Superior temporal gyrus (tissue), 1 donor: Measurements from ENCODE around the gene HRNR.
"Not testable (repeated sequence)": the region's sequence is repeated elsewhere in the genome, so short reads cannot be mapped to it uniquely, and the experiment has no call there.

Experiments used
- DNase-seq: peaks from one replicate; pipeline ENCODE4 v3.0.0-alpha.2; 2016; ENCODE audit errors: extremely low spot score

Gene HRNR

DNA sequence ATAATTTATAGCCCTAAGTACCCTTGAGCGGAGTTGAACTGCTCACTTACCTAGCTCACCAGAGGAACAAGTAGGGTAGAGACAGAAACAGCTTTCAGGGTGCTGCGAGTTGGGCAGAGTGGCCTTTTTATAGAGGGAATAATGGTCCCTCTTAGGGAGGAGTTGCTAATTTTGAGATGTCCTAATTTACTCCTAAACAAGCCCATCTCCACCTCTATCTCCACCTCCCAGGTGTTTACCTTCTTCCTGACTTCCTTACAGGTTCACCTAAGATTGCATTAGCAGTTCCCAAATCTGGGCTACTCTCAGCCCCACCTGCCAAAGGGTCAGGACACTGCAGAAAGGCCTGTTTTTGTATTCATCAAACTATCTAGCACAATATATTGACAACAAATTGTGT lies at the start of gene HRNR:
Gene HRNR, minus strand, starts transcription at position 101 of the 400 bp plus-strand sequence. CDS start 940 bp downstream, outside the sequence.
- no peak for DNase-seq

DNA sequence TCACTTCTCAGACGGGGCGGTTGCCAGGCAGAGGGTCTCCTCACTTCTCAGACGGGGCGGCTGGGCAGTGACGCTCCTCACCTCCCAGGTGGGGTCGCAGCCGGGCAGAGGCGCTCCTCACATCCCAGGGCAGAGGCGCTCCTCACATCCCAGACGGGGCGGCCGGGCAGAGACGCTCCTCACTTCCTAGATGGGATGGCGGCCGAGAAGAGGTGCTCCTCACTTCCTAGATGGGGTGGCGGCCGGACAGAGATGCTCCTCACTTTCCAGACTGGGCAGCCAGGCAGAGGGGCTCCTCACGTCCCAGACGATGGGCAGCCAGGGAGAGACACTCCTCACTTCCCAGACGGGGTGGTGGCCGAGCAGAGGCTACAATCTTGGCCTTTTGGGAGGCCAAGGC lies 32.4 kb upstream of the HRNR start:
- not testable (repeated sequence) for DNase-seq

DNA sequence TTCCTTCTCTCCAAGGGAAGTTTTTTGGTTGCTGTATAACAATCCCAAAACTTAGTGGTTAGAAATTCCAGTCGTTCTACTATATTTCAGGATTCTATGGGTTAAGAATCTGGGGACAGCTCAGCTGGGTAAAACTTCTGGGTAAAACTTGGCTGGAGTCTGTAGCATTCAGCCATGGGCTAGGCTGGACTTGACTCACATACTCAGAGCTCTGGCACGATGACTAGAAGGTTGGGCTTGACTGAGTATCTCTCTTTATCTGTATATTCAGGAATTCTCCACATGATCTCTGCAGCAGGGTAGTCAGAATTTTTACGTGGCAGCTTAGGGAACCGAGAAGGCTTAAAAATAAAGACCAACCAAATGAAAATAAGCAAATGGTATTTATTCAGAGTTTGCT lies 28.2 kb upstream of the HRNR start:
- no peak for DNase-seq

DNA sequence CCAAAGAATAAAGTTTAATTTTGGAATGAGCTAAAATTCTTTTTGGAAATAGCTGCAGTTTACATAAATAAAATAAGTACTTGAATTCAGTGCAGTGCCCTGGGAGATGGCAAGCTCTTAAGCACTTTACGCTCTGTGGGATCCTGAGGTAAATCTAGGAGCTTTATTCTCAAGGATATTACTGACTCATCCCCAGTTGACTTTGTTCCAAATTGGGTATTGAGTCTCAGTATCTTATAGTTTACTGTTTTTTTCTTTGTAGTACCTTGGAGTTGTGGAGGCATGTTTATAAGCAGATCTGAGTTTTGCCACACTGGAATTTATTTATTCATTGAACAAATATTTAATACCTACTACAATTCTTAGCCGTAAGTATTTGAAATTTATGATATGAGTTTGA lies 27.4 kb upstream of the HRNR start:
- no peak for DNase-seq

DNA sequence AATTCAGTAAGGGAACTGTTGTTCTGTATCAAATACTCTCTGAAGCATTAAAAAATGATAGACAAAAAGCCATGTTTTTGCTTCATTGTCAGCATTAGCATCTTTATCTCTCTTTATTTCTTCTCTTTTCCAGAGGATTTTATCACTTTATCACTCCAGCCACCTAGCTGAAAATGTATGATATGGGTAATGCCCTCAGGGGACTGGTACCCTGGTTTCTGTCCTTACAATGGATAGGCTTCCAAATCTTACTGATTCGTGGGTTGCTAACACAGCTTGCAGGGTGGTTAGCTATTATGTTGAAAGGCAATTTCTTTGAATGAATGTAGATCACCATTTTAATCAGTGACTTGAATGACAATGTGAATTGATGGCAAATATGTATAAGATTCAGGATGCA lies 23.3 kb upstream of the HRNR start:
- DNase-seq: no peak

DNA sequence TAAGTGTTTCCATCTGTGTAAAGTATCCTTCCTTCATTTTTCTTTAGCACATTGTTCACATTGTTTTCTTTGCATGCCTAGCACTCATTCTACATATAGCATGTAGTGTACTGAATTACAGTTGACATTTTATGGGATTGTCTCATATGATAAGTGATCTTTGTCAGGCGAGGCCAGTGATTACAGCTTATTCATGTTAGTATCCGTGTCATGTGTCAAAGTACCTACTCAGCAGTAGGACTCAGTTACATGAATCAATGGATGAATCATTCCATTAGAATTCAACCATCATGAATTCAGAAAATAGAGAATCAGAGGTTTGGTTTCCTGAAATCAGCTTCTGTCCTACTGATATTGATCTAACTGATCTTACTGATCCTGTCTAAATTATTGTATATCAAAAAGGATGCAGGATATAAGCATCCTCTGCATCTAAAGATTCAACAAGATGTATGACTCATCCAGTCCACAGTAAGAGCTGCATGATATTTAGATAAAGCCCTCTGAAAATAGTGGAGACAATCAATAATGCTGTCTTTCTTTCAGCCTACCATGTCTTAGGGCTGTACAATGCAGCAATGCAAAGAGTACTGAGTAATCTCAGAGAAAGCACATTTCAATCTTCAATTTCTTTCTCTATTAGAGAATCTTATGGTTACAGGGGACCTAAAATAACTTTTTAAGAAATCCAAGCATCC lies 20.7 kb upstream of the HRNR start:
- DNase-seq: no peak

DNA sequence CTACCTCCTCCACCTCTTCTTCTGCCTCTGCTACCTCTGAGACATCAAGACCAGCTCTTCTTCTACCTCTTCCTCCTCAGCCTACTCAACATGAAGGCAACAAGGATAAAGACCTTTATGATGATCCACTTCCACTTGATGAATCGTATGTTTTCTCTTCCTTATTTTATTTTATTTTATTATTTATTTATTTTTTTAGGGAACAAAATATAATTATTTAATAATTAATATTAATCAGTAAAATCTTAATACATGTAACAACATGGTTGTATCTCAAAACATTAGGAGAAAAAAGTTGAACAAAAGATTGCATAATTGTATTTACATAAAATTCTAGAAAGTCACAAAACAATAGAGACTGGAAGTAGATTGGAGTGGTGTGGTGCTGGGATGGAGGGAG lies 13.1 kb upstream of the HRNR start:
- no peak for DNase-seq

DNA sequence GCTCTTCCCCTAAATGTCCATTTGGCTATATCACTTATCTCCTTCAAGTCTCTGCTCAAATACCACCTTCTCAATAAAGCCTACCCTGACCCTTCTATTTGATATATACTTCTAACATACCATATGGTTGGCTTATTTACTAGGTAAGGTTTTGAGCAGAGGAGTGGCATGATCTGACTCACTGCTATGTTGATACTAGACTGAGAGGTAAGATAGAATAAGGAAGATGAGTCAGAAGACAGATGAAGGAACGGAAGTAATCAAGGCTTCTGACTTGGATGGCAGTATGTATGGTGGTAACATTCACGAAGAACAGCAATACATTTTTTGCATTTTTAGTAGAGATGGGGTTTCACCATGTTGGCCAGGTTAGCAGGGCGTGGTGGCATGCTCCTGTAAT lies 4.8 kb upstream of the HRNR start:
- DNase-seq: no peak

DNA sequence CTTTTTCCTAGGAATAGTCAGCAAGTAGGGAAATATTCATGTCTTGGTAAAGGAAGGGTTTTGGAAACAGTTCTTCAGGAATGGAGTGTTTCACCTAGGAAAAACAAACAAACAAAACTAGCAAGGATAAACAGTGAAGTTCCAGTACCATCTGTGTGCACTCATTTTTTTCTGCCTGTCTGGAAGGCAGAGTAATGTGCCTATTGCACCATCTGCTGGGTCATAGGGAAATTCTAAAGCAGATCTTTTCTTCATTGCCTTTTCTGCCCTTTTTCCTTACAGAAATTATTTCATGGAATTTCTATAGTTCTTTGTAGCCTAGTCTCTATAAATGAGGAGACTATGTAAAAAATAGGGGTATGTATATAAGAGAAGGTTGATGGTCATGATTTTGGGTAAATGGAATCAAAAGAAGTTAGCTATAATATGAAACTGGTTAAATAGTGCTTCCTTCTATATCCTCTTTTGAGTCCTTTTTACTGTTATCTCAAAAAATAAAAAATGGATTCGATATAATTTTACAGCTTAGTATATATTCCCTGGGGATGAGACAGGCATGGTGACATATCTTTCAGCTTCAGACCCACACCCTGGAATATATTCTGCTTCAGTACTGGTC lies 3.4 kb upstream of the HRNR start:
- no peak for DNase-seq

DNA sequence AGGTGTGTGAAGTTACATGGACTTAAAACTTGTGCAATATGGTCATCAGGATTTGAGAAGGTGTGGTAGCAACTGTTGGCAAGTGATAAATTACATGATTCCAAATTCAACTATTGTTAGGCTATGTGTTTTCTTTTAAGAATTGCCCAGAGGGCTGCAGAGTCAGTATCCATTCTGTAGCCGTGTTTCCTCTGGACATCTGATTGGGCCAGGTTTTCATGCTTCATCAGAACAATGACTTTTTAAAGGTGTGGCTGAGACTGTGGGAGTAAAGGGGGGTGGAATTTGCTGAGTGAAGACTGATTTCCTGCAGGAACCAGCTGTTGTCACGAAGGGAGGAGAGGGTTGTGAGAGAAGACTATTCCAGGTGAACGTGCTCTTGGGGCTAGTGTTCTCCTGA lies 1.7 kb upstream of the HRNR start:
- DNase-seq: no peak

DNA sequence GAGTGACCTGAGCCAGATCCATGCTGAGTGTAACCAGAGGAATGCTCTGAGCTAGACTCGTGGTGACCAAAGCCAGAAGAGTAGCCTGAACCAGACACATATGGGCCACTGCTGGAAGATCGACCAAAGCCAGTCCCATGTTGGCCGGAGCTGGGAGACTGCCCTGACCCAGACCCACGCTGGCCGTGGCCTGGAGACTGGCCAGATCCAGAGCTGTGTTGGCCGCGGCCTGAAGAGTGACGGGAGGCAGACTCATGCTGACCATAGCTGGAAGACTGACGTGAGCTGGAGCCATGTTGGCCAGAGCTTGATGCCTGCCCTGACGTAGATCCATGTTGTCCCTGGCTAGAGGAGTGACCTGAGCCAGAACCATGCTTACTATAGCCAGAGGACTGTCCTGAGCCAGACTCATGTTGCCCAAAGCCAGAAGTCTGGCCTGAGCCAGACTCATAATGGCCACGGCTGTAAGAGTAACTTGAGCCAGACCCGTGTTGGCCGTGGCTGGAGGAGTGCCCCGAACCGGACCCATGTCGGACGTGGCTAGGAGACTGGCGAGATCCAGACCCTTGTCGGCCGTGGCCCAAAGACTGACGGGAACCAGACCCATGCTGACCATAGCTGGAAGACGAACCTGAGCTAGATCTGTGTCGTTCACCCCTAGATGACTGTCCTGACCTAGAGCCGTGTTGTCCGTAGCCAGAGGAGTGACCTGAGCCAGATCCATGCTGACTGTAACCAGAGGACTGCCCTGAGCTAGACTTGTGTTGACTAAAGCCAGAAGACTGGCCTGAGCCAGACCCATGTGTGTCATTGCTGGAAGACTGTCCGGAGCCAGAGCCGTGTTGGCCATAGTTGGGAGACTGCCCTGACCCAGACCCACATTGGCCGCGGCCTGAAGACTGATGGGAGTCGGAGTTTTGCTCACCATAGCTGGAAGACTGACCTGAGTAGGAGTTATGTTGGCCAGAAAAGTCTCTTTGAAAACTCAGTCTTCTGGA lies 3.5 kb downstream of the HRNR start:
- DNase-seq: no peak

DNA sequence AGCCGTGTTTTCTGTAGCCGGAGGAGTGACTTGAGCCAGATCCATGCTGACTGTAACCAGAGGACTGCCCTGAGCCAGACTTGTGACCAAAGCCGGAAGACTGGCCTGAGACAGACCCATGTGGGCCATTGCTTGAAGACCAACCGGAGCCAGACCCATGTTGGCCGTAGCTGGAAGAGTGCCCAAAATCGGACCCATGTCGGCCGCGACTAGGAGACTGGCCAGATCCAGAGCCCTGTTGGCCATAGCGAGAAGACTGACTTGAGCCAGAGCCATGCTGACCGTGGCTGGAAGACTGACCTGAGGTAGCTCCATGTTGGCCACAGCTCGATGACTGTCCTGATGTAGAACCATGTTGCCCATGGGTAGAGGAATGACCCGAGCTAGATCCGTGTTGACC lies 4.6 kb downstream of the HRNR start:
- not testable (repeated sequence) for DNase-seq

DNA sequence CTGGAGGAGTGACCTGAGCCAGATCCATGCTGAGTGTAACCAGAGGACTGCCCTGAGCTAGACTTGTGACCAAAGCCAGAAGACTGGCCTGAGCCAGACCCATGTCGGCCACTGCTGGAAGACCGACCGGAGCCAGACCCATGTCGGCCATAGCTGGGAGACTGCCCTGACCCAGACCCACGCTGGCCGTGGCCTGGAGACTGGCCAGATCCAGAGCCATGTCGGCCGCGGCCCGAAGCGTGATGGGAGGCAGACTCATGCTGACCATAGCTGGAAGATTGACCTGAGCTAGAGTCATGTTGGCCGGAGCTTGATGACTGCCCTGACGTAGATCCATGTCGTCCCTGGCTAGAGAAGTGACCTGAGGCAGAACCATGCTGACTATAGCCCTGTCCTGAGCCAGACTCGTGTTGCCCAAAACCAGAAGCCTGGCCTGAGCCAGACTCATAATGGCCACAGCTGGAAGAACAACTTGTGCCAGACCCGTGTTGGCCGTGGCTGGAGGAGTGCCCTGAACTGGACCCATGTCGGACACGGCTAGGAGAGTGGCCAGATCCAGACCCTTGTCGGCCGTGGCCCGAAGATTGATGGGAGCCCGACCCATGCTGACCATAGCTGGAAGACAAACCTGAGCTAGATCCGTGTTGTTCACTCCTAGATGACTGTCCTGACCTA lies 5.1 kb downstream of the HRNR start:
- DNase-seq: no peak

DNA sequence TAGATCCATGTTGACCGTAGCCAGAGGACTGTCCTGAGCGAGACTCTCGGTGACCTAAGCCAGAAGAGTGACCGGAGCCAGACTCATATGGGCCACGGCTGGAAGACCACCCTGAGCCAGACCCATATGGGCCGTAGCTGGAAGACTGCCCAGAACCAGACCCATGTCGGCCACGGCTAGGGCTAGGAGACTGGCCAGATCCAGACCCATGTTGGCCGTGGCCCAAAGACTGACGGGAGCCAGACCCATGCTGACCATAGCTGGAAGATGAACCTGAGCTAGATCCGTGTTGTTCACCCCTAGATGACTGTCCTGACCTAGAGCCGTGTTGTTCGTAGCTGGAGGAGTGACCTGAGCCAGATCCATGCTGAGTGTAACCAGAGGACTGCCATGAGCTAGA lies 8.4 kb downstream of the HRNR start:
- DNase-seq: not testable (repeated sequence)

DNA sequence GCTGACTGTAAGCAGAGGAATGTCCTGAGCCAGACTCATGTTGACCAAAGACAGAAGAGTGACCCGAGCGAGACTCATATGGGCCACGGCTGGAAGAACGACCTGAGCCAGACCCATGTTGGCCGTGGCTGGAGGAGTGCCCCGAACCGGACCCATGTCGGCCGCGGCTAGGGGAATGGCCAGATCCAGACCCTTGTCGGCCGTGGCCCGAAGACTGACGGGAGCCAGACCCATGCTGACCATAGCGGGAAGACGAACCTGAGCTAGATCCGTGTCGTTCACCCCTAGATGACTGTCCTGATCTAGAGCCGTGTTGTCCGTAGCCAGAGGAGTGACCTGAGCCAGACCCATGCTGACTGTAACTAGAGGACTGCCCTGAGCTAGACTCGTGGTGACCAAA lies 9.1 kb downstream of the HRNR start:
- not testable (repeated sequence) for DNase-seq

DNA sequence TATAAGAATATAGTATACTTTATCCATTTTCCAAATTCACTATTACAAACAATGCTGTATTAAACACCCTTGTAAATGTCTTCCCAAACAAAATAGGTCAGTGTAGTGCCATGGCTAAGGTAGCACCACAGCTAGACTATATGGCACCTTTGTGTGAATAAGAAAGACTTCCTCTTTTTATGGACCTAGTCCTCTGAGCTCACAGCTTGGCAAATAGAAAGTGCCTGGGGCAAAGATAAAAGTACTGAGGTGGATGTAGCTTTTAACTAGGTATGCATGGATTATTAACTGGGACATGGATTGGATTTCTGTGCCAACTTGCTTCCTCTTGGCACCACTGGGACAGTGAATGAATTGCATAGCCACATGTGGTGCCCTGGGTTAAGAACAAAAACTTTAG lies 25.0 kb downstream of the HRNR start:
- DNase-seq: no peak

DNA sequence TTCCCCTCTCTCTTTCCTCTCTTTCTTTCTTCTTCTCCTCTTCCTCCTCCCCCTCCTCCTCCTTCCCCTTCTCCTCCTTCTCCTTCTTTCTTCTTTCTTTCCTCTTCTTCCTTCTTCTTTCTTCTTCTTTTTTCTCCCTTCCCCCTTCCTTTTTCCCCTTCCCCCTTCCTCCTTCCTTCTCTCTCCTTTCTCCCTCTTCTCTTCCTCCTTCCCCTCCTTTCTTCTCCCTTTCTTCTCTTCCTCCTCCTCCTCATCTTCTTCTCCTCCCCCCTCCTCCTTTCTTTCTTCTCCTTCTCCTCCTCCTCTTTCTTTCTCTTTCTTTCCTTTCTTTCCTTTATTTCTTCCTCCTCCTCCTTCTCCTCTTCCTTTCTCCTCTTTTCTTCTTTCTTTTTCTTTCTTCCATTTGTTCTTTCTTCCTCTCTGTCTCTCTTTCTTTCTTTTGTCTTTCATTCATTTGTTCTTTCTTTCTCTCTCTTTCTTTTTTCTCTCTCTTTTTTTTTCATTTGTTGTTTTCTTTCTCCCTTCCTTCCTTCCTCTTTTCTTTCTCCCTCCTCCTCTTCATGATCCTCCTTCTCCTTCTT lies 26.5 kb downstream of the HRNR start:
- DNase-seq: no peak

DNA sequence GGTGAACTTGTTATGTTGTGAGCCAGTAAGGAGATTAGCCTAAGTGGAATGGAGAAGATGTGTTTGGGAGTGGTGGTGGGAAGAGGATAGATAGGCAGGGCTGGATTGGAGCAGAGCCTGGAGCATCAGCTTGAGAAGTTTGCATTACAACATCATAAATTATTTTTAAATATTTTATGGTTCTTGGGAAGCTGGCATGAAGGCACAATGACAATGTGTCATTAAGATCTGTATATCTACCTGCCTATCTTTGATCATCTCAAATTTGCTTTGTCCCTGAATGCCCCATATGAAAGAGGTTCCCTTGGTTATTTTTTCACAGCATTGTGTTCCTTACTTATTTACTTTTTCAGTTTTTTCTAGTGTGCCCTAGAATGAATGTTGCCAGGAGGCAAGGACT lies 32.3 kb downstream of the HRNR start:
- DNase-seq: no peak

DNA sequence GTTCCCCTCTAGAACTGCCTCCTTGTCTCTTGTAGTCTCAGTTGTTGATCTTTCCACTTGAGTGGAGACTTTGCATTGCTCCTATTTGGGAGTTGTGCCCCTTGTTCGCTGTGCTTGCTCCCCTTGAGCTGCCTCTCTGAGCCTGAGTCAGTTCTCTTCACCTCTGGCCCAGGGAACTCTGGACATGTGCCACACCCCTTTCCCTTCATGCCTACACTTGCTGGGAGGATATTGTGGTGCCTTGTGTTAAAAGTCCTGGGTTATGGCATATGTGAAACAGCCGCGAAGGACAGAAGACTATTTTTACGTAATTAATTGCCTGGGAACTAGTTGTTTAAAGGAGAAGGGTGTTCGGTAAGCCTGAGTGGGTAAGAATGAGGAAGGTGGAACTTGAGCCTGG lies 32.7 kb downstream of the HRNR start:
- no peak for DNase-seq

DNA sequence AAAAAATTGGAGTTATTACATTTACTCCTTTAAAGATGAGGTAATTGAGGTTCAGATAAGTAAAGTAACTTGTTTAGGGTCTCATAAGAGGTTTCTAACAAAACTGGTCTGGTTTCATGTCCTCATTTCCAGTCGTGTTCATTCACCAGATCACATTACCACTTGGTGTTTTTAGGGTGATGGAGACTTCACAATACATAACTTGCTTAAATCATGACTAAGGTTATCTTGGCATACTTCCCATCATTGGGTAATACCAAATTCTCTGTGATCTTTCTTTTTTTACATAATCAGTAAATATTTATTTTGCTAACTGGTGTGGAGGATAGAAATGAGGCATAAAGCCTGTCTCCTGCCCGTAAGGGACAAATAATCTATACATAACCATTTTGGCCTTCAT lies 33.4 kb downstream of the HRNR start:
- no peak for DNase-seq

DNA sequence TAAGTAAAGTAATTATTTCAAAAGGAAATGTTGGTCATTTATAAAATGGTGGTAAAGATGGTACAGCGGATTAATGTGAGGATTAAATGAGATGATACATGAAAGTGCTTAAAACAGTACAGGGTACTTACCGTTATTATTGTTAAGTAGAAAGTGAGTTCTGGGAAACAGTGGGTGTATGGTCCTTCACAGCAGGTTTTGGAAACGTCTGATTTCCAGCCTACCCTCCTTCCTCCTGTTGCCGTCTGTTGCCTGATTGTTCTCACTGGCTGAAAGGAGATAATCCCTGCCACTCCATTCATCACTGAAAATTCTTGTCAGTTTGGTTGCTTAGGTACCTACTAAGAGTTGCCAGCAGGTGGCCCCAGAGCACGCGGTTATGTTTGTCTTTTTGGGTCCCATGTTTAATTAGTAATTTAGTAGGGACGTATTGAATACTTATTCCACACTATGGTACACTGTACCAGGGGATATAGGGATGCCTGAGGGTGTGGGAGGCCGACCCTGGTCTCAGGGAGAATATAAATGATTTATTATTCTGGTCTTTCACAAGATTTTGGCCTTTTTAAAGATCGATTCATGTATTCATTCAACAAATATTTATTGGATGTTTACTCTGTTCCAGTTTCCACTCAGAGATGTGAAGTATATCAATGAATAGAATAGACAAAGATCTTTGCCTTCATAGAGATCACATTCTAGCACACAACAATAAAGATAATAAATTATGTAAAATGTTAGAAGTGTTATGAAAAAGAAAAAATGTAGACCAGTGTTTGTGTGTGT lies 34.1 kb downstream of the HRNR start:
- peak; percentile 76 for DNase-seq
